ENCODE measurements around the gene CR2.

Gene CR2

DNA sequence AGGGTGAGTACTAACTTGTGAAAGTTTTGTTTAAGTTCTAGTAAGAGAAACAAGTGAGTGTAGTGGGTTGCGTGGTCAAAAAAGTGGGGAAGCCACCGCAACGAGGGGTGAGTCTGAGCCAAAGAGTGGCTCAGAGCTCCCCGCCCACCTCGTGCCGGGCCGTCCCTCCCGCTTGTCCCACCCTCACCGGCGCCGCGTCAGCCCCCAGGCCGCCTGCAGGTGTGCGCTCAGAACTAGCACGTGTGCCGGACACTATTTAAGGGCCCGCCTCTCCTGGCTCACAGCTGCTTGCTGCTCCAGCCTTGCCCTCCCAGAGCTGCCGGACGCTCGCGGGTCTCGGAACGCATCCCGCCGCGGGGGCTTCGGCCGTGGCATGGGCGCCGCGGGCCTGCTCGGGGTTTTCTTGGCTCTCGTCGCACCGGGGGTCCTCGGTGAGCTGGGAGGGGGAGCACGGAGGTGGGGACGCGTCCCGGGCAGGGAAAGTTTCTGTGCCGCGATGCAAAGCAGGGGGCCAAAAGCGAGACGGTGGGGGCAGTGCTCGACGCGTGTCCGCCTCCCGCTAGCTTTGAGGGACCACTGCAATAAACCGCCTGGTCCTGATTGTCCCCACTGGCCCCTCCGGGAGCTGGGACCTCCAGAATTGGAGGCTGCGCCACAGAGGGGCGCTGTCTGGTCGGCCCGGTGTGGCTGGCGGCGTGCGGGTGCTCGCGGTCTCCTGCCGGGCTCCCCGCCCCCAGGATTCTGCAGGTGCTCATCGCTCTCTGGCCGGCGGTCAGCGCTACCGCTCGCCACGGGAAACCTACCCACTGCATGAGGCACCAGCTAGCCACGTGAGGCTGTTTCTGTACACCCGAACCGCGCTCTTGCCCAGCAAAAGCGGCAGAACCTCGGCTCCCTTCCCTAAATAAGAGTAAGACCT is at the start of gene CR2:
TSS of gene CR2 (plus strand) at position 283 of the 919 bp plus-strand sequence. CDS start at position 374, 91 bp downstream.
- peak; percentile 83 for DNase-seq (ENCODE audit: extremely low spot score)
- ChIA-PET POLR2A (interaction anchor here (0.5 to 2.4 kb wide), 15 partner anchors 9 to 368 kb away, joined by 3 to 10 read pairs (median 4); partner anchors contain the start of gene CR1), CTCF (interaction anchor here (0.6 to 3.5 kb wide), 21 partner anchors 9 to 49 kb away, joined by 3 to 23 read pairs (median 5); partner anchors contain the start of gene CR1)
- peak; percentile 56 for TF ChIP-seq CTCF (IDR thresholded peaks at IDR 0.05; ENCODE audit: control extremely low read depth, extremely low read depth, low read depth, missing control alignments)

DNA sequence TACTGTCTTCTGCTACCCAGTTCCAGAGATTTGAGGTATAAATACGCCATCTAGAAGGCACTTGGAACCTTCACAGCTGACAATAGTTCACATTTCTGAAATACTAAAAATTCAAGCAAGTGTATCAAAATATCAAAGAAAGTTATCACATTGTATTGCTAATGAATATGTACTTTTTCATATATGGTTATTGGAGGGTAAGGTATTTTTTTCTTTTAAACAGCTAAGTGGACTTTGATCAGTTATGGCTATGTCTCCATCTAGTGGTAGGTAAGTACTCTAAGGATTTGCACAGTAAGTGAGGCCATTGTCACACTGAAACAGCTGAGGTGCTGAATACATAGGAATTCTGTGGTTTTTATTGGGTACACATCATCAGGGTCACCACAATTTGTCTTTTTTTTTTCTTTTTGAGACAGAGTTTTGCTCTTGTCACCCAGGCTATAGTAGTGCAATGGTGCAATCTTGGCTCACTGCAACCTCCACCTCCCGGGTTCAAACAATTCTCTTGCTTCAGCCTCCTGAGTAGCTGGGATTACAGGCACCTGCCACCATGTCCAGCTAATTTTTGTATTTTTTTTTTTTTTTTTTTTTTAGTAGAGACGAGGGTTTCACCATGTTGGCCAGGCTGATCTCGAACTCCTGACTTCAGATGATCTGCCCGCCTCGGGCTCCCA is 49.1 kb upstream of the CR2 start:
- peak; percentile 62 for DNase-seq (ENCODE audit: extremely low spot score)
- TF ChIP-seq CTCF (IDR thresholded peaks at IDR 0.05; ENCODE audit: control extremely low read depth, extremely low read depth, low read depth, missing control alignments), result peak; percentile 68
- ChIA-PET CTCF (interaction anchor here (0.6 to 6.5 kb wide), 41 partner anchors 8 to 451 kb away, joined by 3 to 73 read pairs (median 5); partner anchors contain the start of genes C4BPB, CD55, CR2 and PFKFB2), POLR2A (interaction anchor here (0.9 kb wide), 1 partner anchor 76 kb away, joined by 3 read pairs; no protein-coding TSS in a partner anchor)

DNA sequence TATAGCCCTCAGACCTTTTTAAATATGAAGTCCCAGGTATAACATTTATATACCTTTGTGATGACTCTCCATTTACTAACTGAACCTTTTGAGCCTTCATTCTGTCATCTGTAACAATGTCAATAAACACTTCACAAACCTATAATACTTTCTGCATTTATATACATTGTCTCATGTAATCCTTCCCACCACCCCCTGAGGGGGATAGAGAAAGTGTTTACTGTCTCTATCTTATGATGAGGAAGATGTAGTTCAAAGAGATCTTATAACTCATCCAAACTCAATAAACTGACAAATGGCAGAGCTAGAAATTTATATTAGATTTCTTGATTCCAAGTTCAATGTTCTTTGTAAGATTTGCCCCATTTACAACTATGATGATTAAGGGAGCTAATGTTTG is 48.3 kb upstream of the CR2 start:
- ChIA-PET CTCF (interaction anchor here (0.8 to 6.5 kb wide), 33 partner anchors 9 to 451 kb away, joined by 3 to 73 read pairs (median 7); partner anchors contain the start of genes C4BPB, CD55, CR2 and PFKFB2), POLR2A (no interaction called here)
- peak; percentile 11 for TF ChIP-seq CTCF (IDR thresholded peaks at IDR 0.05; ENCODE audit: control extremely low read depth, extremely low read depth, low read depth, missing control alignments)
- no peak for DNase-seq (ENCODE audit: extremely low spot score)

- no peak for DNase-seq (ENCODE audit: extremely low spot score)
- POLR2A ChIA-PET, result no interaction called here
- no peak for TF ChIP-seq CTCF (IDR thresholded peaks at IDR 0.05; ENCODE audit: control extremely low read depth, extremely low read depth, low read depth, missing control alignments)
- CTCF ChIA-PET, result interaction anchor here (1.5 to 6.5 kb wide), 6 partner anchors 18 to 326 kb away, joined by 3 to 73 read pairs (median 13); partner anchors contain the start of genes CD55 and CR2
Measured at GRCh38 chr1:207407655-207408260, 46.4 kb upstream of the CR2 start.

GRCh38 chr1:207412845-207413244 is 41.3 kb upstream of the CR2 start:
- ChIA-PET CTCF (interaction anchor here (0.8 to 1.7 kb wide), 10 partner anchors 9 to 87 kb away, joined by 3 to 12 read pairs (median 3); partner anchors contain the start of gene CR2), POLR2A (interaction anchor here (0.6 to 1.1 kb wide), 3 partner anchors 18 to 92 kb away, joined by 3 to 6 read pairs (median 4); partner anchors contain the start of gene CR2)
- no peak for DNase-seq (ENCODE audit: extremely low spot score)
- no peak for TF ChIP-seq CTCF (IDR thresholded peaks at IDR 0.05; ENCODE audit: control extremely low read depth, extremely low read depth, low read depth, missing control alignments)

Data from GM10248 (cell line).